Loucy (cell line): ENCODE data around the gene ARL5B.
A peak's percentile ranks its signal among the peaks of the same experiment; 100 is the strongest.

Source experiments
- H2AFZ ChIP-seq: fragments of 200-600 bp; sonication (generic); 2 replicates; pipeline ENCODE4 v1.6.0; 2016; ENCODE audit warnings: antibody characterized with exemption, mild to moderate bottlenecking, low read length, moderate library complexity
- H3F3A ChIP-seq: fragments of 200-600 bp; 2 replicates; pipeline ENCODE4 v1.6.0; 2016; ENCODE audit warnings: antibody characterized with exemption, low read depth, mild to moderate bottlenecking
- H3K27me3 ChIP-seq: fragments of 200-600 bp; sonication (generic); 2 replicates; pipeline ENCODE4 v1.6.1; 2014; ENCODE audit warnings: low read length, mild to moderate bottlenecking; ENCODE audit not compliant: insufficient read depth, poor library complexity, severe bottlenecking
- H3K36me3 ChIP-seq: fragments of 200-600 bp; sonication (generic); 2 replicates; pipeline ENCODE4 v1.6.1; 2016; ENCODE audit warnings: low read length; ENCODE audit not compliant: insufficient read depth
- H3K4me1 ChIP-seq: fragments of 200-600 bp; sonication (generic); 2 replicates; pipeline ENCODE4 v1.5.1; 2014; ENCODE audit warnings: low read length, mild to moderate bottlenecking; ENCODE audit not compliant: insufficient read depth, poor library complexity, severe bottlenecking
- H3K4me2 ChIP-seq: fragments of 200-600 bp; sonication (generic); 2 replicates; pipeline ENCODE4 v1.6.0; 2014; ENCODE audit warnings: antibody characterized with exemption, low read length, low read depth, mild to moderate bottlenecking; ENCODE audit not compliant: poor library complexity, severe bottlenecking
- H3K4me3 ChIP-seq: fragments of 200-600 bp; sonication (generic); 2 replicates; pipeline ENCODE4 v1.5.1; 2014; ENCODE audit warnings: low read length, mild to moderate bottlenecking, mixed read lengths; ENCODE audit not compliant: poor library complexity, severe bottlenecking
- H3K79me2 ChIP-seq: fragments of 200-600 bp; sonication (generic); 2 replicates; pipeline ENCODE4 v1.6.1; 2014; ENCODE audit warnings: low read length; ENCODE audit not compliant: insufficient read depth
- H3K9ac ChIP-seq: fragments of 200-600 bp; sonication (generic); 2 replicates; pipeline ENCODE4 v1.6.0; 2014; ENCODE audit warnings: mild to moderate bottlenecking, low read depth, low read length, moderate library complexity; ENCODE audit not compliant: poor library complexity, severe bottlenecking
- H3K9me2 ChIP-seq: fragments of 200-600 bp; sonication (generic); replicated peaks from 2 replicates; pipeline ENCODE4 v1.6.1; 2016; ENCODE audit warnings: low read depth, low read length, mixed read lengths
- H3K9me3 ChIP-seq: fragments of 200-600 bp; sonication (generic); 2 replicates; pipeline ENCODE4 v1.6.1; 2014; ENCODE audit warnings: mild to moderate bottlenecking, antibody characterized with exemption, low read length, low read depth; ENCODE audit not compliant: insufficient read depth
- H4K20me1 ChIP-seq: fragments of 200-600 bp; sonication (generic); 2 replicates; pipeline ENCODE4 v1.6.0; 2014; ENCODE audit warnings: antibody characterized with exemption, low read length, mild to moderate bottlenecking; ENCODE audit not compliant: insufficient read depth, poor library complexity, severe bottlenecking
- EZH2phosphoT487 ChIP-seq: fragments of 200-600 bp; IDR thresholded peaks from 2 replicates; pipeline ENCODE4 v1.6.1; 2018; ENCODE audit warnings: antibody characterized with exemption, mild to moderate bottlenecking, moderate library complexity, borderline replicate concordance
- TF ChIP-seq, protein P1 (sequence below): fragments of 200-600 bp; sonication (generic); conservative IDR thresholded peaks from 2 replicates; pipeline ENCODE4 v1.5.1; 2014; ENCODE audit warnings: mild to moderate bottlenecking, antibody characterized with exemption, low read length

ARL5B gene

DNA sequence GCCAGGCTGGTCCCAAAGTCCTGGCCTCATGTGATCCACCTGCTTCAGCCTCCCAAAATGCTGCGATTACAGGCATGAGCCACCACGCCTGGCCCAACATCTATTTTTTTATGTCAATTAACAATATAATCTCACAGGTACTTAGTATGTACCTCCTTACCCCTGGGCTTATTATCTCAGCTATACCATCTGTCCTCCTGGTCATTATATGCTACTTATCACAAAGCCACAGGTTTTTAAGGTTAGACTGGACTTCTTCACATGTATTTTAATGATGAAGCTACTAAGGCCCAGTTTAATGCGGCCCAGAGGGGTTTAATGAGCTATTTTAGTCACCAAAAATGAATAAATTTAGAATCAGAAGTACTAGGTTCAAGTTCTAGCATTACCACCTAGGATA, 11.3 kb upstream of the ARL5B start:
- Histone ChIP-seq H3K4me1 (peaks cover 40% of the 10 kb centered on the region), H3F3A (peaks cover 6% of the 10 kb centered on the region; the same call in 1 of the 2 replicates), H4K20me1 (no peaks in the 10 kb centered on the region), H3K4me2 (peak overlapping the region; percentile 88), H3K27me3 (no peaks in the 10 kb centered on the region), H3K9me3 (no peaks in the 10 kb centered on the region), H3K36me3 (no peaks in the 10 kb centered on the region), H3K9ac (peak overlapping the region; percentile 92), H2AFZ (no peak overlapping the region), H3K9me2 (no peaks in the 10 kb centered on the region), H3K4me3 (peak overlapping the region; percentile 94), H3K79me2 (peaks cover 51% of the 10 kb centered on the region)
- TF ChIP-seq, protein P1, sequence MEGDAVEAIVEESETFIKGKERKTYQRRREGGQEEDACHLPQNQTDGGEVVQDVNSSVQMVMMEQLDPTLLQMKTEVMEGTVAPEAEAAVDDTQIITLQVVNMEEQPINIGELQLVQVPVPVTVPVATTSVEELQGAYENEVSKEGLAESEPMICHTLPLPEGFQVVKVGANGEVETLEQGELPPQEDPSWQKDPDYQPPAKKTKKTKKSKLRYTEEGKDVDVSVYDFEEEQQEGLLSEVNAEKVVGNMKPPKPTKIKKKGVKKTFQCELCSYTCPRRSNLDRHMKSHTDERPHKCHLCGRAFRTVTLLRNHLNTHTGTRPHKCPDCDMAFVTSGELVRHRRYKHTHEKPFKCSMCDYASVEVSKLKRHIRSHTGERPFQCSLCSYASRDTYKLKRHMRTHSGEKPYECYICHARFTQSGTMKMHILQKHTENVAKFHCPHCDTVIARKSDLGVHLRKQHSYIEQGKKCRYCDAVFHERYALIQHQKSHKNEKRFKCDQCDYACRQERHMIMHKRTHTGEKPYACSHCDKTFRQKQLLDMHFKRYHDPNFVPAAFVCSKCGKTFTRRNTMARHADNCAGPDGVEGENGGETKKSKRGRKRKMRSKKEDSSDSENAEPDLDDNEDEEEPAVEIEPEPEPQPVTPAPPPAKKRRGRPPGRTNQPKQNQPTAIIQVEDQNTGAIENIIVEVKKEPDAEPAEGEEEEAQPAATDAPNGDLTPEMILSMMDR: no peak
- TF ChIP-seq EZH2phosphoT487: no peak

DNA sequence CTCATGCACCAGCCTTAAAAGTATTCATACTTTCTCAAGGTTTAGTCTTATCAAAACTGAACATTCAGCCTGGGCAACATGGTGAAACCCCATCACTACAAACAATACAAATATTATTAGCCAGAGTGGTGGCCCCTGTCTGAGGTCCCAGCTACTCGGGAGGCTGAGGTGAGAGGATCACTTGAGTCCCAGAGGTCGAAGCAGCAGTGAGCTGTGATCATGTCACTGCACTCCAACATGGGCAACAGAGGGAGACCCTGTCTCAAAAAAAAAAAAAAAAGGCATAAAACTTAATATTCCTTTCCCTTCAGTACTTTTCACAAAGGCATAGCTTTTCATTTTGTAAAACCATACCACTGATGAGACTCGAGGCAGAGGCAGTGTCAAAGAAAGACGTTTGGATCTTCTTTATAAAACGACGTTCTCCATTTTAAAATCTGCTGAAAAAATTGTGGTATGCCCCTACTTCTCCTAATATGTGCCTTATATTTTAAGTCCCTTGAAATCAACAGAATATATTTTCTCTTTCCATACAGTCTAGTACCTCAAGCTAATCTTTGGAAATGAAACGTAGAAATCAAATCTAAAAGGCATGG, 9.8 kb upstream of the ARL5B start:
- H3K4me3 ChIP-seq: peak overlapping the region; percentile 94
- no peaks in the 10 kb centered on the region for H3K27me3 ChIP-seq
- H3K4me1 ChIP-seq: peaks cover 33% of the 10 kb centered on the region
- peak overlapping the region; percentile 92 for H3K9ac ChIP-seq
- no peaks in the 10 kb centered on the region for H3K9me3 ChIP-seq
- H3K36me3 ChIP-seq: no peaks in the 10 kb centered on the region
- H3K9me2 ChIP-seq: no peaks in the 10 kb centered on the region
- H3F3A ChIP-seq: peaks cover 6% of the 10 kb centered on the region; the same call in 1 of the 2 replicates
- H2AFZ ChIP-seq: no peak overlapping the region
- H3K79me2 ChIP-seq: peaks cover 43% of the 10 kb centered on the region
- H4K20me1 ChIP-seq: no peaks in the 10 kb centered on the region
- TF ChIP-seq, protein P1: no peak
- no peak for TF ChIP-seq EZH2phosphoT487
- peak overlapping the region; percentile 88 for H3K4me2 ChIP-seq

DNA sequence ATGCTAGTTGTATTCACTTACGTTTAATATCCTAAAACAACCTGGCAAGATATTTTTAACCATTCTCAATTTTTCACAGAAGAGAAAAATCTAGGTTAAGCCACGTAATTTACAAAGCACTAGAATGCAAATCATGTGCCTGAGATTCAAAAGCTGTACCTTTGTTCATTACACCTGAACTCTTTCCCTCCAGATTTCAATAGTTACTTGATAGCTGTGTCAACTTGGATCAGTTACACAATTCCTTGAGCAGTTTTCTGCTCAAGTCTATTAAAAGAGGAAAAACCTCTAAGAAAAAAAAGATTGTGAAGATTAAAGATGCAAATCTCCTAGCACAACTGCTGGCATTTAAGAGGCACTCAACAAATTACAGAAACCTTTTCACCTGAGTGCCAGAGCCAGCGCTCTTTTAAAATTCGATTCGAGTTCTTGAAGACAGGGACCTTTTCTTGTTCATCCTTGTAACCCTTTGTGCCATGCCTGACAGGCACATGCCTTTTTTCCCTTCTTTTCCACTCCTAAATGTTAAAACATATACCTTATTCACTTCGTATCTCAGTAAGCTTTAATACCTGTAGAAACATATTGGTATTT, 8.7 kb upstream of the ARL5B start:
- TF ChIP-seq EZH2phosphoT487: no peak
- TF ChIP-seq, protein P1: no peak
- H3K9ac ChIP-seq: peak overlapping the region; percentile 92
- H3K4me2 ChIP-seq: peak overlapping the region; percentile 88
- no peaks in the 10 kb centered on the region for H3K36me3 ChIP-seq
- H3K4me3 ChIP-seq: peak overlapping the region; percentile 94
- H3K9me2 ChIP-seq: no peaks in the 10 kb centered on the region
- 0 out of 2 replicates have a peak overlapping the region, but pooled peaks have one; percentile 87 for H2AFZ ChIP-seq
- no peaks in the 10 kb centered on the region for H4K20me1 ChIP-seq
- H3K9me3 ChIP-seq: no peaks in the 10 kb centered on the region
- H3K79me2 ChIP-seq: peaks cover 43% of the 10 kb centered on the region
- no peaks in the 10 kb centered on the region for H3K27me3 ChIP-seq
- H3F3A ChIP-seq: peaks cover 6% of the 10 kb centered on the region; the same call in 1 of the 2 replicates
- H3K4me1 ChIP-seq: peaks cover 33% of the 10 kb centered on the region
